ENCODE measurements around the gene MARCO.

DNA sequence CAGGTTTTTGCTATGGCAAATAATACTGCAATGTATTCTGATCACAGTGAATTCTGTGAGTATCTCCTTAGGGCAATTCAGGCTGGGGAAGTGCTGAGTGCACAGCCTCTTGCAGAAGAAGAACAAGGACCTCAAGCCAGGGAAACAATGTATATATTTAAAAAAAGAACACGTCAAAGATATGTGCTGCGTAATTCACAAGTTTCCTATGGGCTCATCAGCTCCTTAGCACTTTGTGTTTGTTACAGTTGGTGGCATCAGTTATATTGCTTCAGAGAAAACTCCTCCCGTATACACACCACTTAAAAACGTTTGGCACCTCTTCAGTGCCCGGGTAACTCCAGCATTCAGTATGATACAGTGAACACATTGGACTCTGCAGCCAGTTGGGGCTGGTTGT, 16.5 kb upstream of the MARCO start:
- TF ChIP-seq POLR2A (IDR thresholded peaks at IDR 0.05; ENCODE audit: low read length) = no peak
- no peak for TF ChIP-seq GATA1 (IDR thresholded peaks at IDR 0.05; ENCODE audit: low read depth, low read length)
